HG03139 (cell line): ENCODE results near the gene IFTAP.

Source experiments
- ATAC-seq: cut with Tn5 transposase; IDR thresholded peaks from one replicate; pipeline ENCODE4 v1.9.1; 2021; ENCODE audit not compliant: unreplicated experiment

Gene IFTAP

DNA sequence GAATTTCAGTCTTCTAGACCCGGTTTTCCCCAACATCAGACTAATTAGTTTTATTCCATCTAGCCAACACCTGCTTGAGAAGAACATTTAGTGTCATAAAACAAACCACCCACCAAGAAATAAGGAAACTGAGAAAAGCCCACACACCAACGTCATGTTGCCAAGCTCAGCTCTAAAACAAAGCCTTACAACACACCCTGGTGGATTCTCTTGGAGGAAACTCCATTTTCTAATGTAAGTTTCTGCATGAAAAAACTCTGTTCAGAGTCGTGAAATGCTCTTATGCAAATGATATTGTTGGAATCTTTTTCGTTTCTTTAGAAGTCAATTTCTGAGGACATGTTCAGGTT lies 108.7 kb downstream of the IFTAP start:
- ATAC-seq, result peak; percentile 29
